ENCODE data around the gene CELF2. TPM values are rescaled to one million over a fixed set of nuclear protein-coding genes. Genes with fewer than 3 reads are reported as not detected.

CELF2 gene
- polyA plus RNA-seq, 4 donors, result 9.6 to 20.5 (median 13.8) TPM

- DNase-seq (ENCODE audit: low read depth in 4 of 4, low spot score in 3 of 4), result no peak
Measured at GRCh38 chr10:11150879-11151415, 133.3 kb downstream of the CELF2 start.

- no peak for DNase-seq (ENCODE audit: low read depth in 4 of 4, low spot score in 3 of 4)
Measured at GRCh38 chr10:11152801-11153200, 135.1 kb downstream of the CELF2 start.

GRCh38 chr10:11153245-11153644 is 135.6 kb downstream of the CELF2 start:
- no peak for DNase-seq (ENCODE audit: low read depth in 4 of 4, low spot score in 3 of 4)

- DNase-seq (ENCODE audit: low read depth in 4 of 4, low spot score in 3 of 4), result no peak
Measured at GRCh38 chr10:11153766-11154165, 136.1 kb downstream of the CELF2 start.

- no peak for DNase-seq (ENCODE audit: low read depth in 4 of 4, low spot score in 3 of 4)
Measured at GRCh38 chr10:11154333-11154732, 136.7 kb downstream of the CELF2 start.

DNA sequence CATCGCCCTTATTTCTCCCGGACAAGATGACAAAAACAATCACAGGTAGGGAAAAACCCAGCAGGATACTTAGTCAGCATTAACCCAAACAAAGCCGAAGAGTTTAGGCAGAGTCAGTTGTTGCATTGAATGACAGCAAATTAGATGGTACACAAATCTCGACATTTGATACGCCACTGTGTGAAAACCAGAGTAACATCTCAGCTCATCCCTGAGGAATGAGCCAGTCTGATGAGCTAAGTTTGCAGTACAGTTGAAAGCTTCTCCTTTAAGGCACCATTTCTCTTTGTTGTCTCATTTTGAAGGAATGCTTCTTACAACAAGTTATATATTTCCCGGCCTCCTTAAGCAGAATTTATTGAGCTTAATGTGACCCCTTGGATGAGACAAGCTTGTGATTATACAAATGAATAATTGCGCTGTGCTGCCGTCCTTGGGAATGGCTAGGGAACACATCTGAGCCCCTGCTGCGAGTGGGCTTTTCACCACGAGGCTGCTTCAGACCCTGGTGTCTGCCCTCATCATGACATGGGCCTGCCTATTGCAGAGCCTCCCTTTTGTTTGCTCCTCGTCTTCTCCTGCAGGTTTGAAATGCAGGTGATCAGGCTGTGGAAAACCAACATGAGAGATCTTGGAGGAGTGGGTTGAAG is 137.3 kb downstream of the CELF2 start:
- DNase-seq (ENCODE audit: low read depth in 4 of 4, low spot score in 3 of 4), result no peak

DNA sequence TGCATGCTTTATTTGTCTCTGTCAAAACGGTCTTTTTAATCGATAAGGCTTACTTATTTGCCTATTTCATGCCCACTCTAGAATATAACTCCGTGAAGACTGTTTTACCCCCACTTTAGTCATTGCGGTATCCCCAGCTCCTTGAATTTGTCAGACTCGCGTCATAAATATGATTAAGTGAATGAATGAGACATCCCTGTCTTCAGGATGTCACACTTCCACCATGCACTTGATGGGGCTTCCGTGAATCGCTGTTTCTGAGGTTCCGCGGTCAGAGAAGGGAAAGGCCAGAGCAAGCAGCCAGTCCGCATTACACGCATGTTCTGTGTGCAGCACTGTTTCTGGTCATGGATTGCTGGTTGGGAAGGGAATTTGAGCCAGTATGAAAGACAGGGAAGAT is 138.8 kb downstream of the CELF2 start:
- DNase-seq (ENCODE audit: low read depth in 4 of 4, low spot score in 3 of 4), result no peak

GRCh38 chr10:11157292-11158076 is 139.8 kb downstream of the CELF2 start:
- no peak for DNase-seq (ENCODE audit: low read depth in 4 of 4, low spot score in 3 of 4)

GRCh38 chr10:11158080-11158479 is 140.4 kb downstream of the CELF2 start:
- no peak for DNase-seq (ENCODE audit: low read depth in 4 of 4, low spot score in 3 of 4)

GRCh38 chr10:11159543-11160215 is 142.0 kb downstream of the CELF2 start:
- no peak for DNase-seq (ENCODE audit: low read depth in 4 of 4, low spot score in 3 of 4)

GRCh38 chr10:11161096-11161495 is 143.4 kb downstream of the CELF2 start:
- DNase-seq (ENCODE audit: low read depth in 4 of 4, low spot score in 3 of 4), result no peak

DNA sequence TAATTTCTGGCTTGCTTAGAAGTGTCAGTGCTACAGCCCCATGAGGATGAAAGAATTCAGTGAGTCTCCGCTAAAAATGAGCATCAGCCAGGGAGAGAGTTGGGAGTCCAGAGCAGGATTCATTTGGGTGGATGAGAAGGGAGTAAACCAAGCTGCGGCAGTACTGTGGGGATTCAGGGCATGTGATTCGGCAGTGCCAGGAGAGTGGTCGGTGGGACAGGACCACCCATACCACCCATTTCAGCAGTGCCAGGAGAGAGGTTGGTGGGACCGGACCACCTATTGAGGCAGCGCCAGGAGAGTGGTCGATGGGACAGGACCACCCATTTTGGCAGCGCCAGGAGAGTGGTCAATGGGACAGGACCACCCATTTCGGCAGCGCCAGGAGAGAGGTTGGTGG is 144.2 kb downstream of the CELF2 start:
- DNase-seq (ENCODE audit: low read depth in 4 of 4, low spot score in 3 of 4), result no peak

DNA sequence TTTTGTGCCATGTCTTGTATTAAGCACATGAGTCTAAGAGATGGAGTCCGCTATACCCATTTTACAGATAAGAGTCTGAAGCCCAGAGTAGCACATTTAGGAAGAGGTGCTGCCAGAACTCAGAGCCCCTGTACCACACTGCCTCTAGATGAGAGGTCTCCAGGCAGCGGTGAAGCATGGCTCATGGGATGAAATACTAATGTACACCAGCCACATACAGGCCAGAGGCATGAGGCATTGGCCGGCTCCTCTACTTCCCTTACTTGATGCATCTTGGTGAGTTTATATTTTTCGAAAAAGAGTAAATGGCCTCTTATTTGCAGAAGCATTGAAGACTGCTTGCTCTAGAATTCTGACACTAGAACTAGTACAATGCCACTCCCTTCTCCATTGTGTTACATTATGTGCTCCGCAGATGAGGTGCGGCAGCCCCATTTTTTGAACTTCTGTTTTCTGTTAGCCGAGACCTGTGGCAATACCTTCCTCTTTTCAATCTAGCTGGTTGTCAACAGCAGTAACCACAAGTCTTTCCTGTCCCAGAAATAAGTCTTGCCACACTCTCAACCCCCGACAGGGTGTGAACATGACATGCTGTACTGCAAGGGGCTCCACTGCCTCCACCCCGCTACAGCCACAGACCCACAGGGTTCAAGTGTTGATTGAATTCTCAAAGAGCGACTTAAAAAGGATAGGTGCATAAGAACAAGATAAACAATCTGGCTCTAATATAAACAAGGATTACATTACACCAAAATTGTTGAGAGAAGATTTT is 145.3 kb downstream of the CELF2 start:
- no peak for DNase-seq (ENCODE audit: low read depth in 4 of 4, low spot score in 3 of 4)

DNA sequence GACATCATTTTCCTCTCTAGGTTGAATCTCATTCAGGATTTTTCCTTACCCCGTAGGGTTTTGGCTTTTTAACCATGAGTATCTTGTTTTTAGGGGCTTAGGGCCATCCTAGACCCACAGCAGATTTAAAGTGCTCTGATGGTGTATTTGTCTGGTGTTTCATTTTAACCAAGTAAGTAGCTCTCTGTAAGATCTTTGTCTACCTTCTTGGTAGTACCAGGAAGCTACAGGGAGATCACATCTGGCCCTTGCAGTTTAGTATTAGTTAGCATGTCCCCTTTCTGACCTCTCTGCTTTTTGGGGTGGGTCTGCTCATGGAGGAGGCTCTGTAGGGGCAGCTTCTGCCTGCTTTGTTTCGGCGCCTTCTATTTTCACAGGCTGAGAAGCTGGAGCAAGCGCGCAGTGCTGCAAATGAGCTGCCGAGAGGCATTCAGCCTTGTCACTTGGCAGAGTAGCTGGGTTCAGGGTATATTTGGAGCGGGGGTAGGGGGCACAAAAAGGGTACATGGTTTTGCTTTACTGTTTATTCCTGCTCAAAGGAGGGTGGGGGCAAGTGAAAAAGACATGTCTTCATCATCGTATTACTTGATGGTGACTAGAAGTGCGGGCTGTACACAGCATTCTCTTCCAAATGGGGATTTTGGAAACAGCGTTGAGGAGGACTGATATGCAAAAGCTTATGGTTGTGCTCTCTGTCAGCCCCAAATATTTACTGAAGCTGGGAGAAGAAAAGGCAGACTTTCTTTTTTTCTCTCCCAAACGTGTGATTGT is 146.3 kb downstream of the CELF2 start:
- DNase-seq (ENCODE audit: low read depth in 4 of 4, low spot score in 3 of 4), result no peak

DNA sequence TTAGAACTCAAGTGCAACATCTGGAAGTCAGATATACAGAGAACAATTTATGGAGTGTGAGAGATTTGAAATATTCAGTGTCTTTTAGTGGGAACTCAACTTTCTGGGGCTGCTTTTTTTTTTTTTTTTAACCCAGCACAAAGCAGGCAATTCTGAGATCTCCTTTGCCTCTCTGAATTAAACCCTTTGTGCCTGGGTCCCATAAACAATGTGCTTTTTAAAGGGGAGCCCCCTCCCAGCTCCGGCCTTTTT is 146.8 kb downstream of the CELF2 start:
- DNase-seq (ENCODE audit: low read depth in 4 of 4, low spot score in 3 of 4), result no peak

- DNase-seq (ENCODE audit: low read depth in 4 of 4, low spot score in 3 of 4), result no peak
Measured at GRCh38 chr10:11164803-11165590, 147.3 kb downstream of the CELF2 start.

DNA sequence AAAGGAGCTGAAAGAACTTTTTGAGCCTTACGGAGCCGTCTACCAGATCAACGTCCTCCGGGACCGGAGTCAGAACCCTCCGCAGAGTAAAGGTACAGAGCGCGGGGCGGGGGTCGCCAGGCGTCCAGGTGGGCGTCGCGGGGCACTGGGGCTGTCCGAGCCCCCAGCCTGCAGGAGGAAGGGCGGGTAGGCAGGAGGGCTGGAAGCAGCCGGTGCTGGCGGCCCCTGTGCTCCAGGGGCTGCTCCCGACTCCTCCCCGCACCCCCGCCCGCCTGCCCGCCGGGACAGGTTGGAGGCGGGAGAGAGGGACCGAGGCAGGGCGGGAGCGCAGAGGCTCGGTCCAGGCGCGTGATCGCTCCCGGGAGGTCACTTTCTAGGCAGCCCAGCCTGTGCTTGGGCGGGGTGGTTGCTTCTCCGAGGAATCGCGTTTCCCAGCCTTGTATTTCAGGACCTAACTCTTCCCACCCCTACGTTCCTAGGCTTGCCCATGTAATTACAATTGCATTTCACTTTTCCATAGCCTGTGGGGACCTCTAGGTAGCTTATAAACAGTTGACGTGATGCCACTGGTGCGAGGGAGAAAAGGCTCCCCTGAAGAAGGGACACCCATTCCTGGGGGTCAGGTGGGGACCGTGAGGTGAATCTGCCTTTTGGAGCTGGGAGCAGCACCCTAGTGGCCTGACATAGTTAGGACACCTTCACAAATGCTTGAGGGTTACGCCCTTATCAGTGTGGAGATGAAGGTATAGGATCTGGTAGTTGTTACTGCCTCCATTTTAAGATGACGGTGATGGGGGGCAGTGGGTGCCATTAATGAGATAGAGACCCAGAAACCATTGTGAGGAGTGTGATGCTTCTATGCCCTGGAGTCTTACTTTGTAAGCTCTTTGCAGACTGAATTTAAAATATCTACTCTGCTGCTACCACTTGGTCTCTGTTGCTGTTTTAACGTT is 148.2 kb downstream of the CELF2 start:
- DNase-seq (ENCODE audit: low read depth in 4 of 4, low spot score in 3 of 4), result no peak

DNA sequence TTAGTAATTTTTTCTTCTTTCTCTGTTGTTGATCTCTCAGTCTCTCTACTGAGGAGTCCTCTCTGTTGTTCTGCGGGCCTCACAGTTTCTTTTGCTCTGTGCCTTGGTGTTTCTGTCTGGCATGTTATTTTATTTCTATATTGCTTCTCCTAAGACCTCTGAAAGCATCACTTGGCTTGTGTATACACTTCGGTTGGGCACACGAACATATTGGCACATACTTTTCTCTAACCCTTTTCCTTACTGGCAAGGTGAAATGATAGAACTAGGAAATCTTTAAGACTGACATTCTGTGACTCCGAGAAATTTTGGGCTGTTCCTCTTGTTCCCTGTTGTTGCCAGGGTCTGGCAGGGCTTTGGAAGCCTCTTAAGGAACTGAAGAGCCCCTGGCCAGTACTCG is 148.9 kb downstream of the CELF2 start:
- DNase-seq (ENCODE audit: low read depth in 4 of 4, low spot score in 3 of 4), result no peak

Data from left renal pelvis (tissue), 4 donors.